Ascending aorta (tissue), 2 donors: ENCODE results near the gene AUTS2. TPM values are rescaled to one million over a fixed set of nuclear protein-coding genes. Genes with fewer than 3 reads are reported as not detected.

Source experiments
- DNase-seq, 2 donors: peaks; one replicate each; pipeline ENCODE4 v3.0.0-alpha.2; 2019; ENCODE audit warnings: low spot score in 2 of 2
- H3K27ac ChIP-seq, 2 donors: fragments of 200-600 bp; sonication (generic); one replicate each; pipeline ENCODE4 v1.5.1; 2016 to 2017; ENCODE audit warnings: mild to moderate bottlenecking in 1 of 2
- H3K27me3 ChIP-seq: fragments of 200-600 bp; sonication (generic); one replicate; pipeline ENCODE4 v1.5.1; 2017
- H3K36me3 ChIP-seq, 2 donors: fragments of 200-600 bp; sonication (generic); one replicate each; pipeline ENCODE4 v1.5.1; 2016
- H3K4me1 ChIP-seq, 2 donors: fragments of 200-600 bp; sonication (generic); one replicate each; pipeline ENCODE4 v1.5.1; 2016 to 2017; ENCODE audit warnings: mild to moderate bottlenecking in 1 of 2
- H3K4me3 ChIP-seq, 2 donors: fragments of 200-600 bp; sonication (generic); one replicate each; pipeline ENCODE4 v1.5.1; 2016 to 2017; ENCODE audit warnings: mild to moderate bottlenecking in 1 of 2
- H3K9me3 ChIP-seq, 2 donors: fragments of 200-600 bp; sonication (generic); one replicate each; pipeline ENCODE4 v1.5.1; 2016
- intact Hi-C: fragments of 100-400 bp; cut with DNase I; formaldehyde crosslinking; loops from one replicate; pipeline ENCODE4 v1.15.1; 2023
- total RNA-seq: library from RNA; depleted of rRNA; stranded (reverse); fragments of >200 nt; gene quantifications from one replicate; pipeline ENCODE4 v1.1.0, GENCODE V29; 2016
- TF ChIP-seq, protein P1 (sequence below), 3 experiments: fragments of 200-600 bp in 2 of 3; fragments of 450-650 bp in 1 of 3; sonication (generic) in 2 of 3; IDR thresholded peaks; one replicate each; pipeline ENCODE4 v1.5.1; 2016 to 2019; ENCODE audit warnings: antibody characterized with exemption in 3 of 3, mild to moderate bottlenecking in 1 of 3, moderate library complexity in 1 of 3

The AUTS2 gene
- total RNA-seq, 1 donor from 2014 or later = 90.4 TPM

DNA sequence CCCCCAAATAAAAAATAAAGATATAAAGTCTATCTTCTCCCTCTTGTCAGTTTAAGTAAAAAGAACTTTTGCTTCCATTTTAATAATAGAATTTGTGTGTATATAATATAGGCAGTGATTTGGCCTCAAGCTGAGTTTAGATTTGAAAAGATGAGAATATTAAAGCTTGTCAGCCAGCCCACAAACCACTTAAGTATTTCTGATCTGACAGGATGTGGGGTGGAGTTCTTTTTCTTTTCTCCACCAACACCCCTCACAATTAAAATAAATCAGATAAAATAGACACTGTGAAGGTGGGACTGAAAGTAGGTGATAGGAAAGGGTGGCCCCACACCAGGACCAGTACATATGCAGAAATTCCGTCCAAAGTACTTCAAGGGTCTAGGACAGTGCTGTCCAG, 714.1 kb downstream of the AUTS2 start:
- Histone ChIP-seq H3K4me3 (no peak overlapping the region), H3K27ac (no peak overlapping the region), H3K4me1 (peaks cover 0 to 4% of the 10 kb centered on the region in 2 donors), H3K27me3 (no peaks in the 10 kb centered on the region), H3K9me3 (no peaks in the 10 kb centered on the region), H3K36me3 (no peaks in the 10 kb centered on the region)
- DNase-seq = no peak
- intact Hi-C loops = no loop called here
- TF ChIP-seq, protein P1, sequence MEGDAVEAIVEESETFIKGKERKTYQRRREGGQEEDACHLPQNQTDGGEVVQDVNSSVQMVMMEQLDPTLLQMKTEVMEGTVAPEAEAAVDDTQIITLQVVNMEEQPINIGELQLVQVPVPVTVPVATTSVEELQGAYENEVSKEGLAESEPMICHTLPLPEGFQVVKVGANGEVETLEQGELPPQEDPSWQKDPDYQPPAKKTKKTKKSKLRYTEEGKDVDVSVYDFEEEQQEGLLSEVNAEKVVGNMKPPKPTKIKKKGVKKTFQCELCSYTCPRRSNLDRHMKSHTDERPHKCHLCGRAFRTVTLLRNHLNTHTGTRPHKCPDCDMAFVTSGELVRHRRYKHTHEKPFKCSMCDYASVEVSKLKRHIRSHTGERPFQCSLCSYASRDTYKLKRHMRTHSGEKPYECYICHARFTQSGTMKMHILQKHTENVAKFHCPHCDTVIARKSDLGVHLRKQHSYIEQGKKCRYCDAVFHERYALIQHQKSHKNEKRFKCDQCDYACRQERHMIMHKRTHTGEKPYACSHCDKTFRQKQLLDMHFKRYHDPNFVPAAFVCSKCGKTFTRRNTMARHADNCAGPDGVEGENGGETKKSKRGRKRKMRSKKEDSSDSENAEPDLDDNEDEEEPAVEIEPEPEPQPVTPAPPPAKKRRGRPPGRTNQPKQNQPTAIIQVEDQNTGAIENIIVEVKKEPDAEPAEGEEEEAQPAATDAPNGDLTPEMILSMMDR (IDR thresholded peaks at IDR 0.05) = no peak

DNA sequence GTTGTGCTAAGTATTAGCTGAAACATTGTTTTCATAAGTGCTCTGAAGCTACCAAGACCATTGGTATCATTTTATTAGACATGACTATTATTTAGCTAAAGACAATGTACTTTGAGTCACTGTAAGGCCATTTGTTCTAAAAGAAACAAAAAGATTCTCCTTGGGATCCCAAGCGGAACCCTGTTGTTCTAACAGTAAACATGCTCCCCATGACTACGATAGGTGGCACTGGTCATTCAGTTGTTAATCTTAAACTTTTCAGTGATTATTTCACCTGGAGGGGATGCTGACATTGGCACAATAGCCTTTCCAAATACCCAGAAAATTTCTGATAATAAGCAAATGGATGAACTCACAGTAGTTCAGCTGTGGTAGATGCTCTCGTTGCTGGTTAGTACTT, 715.0 kb downstream of the AUTS2 start:
- no peak for DNase-seq
- Histone ChIP-seq H3K36me3 (no peaks in the 10 kb centered on the region), H3K27me3 (no peaks in the 10 kb centered on the region), H3K4me1 (peaks cover 0 to 7% of the 10 kb centered on the region in 2 donors), H3K27ac (no peak overlapping the region), H3K9me3 (no peaks in the 10 kb centered on the region), H3K4me3 (no peak overlapping the region)
- intact Hi-C loops = no loop called here
- TF ChIP-seq, protein P1 (IDR thresholded peaks at IDR 0.05) = no peak

DNA sequence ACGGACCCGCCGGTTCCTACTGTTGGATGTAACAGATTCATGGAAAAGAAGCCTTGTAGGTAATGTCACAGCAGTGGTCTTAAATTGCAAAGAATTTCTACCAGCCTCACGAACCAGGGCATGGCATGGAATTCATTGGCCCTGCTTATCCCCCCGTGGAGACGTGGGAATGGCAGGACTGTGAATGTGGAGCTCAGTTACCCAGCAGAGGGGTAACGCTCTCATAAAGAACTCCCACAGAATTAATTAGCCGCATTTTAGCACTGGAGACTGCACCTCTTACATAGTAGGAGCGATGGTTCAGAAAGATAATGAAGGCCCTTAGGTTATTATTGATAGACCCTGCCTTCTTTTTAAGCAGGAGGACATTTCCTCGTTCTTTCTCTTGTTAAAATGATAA, 715.4 kb downstream of the AUTS2 start:
- Histone ChIP-seq H3K27me3 (no peaks in the 10 kb centered on the region), H3K4me3 (no peak overlapping the region), H3K36me3 (no peaks in the 10 kb centered on the region), H3K4me1 (peaks cover 0 to 7% of the 10 kb centered on the region in 2 donors), H3K27ac (no peak overlapping the region), H3K9me3 (no peaks in the 10 kb centered on the region)
- intact Hi-C loops = no loop called here
- DNase-seq = no peak
- TF ChIP-seq, protein P1 (IDR thresholded peaks at IDR 0.05) = no peak

DNA sequence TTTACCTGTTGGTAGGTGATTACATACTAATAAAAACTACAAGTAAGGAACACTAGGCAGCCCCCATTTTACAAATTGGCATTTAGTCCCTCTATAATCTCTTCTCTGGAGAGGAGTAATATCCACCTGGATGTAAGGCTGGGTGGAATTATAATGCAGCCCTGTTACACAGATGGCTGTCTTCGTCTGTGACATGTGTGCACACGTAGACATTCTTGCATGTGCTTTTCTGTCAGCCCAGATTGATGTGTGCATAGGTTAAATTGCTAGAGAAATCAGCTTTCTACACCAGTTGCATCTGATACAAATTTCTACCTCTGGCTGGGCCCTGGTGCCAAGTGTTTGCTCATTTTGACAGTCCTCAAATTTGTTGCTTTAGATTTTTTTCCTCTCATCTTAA, 715.9 kb downstream of the AUTS2 start:
- H3K4me1 ChIP-seq = peaks cover 0 to 7% of the 10 kb centered on the region in 2 donors
- H3K4me3 ChIP-seq = no peak overlapping the region
- no peak for DNase-seq
- no peaks in the 10 kb centered on the region for H3K27me3 ChIP-seq
- TF ChIP-seq, protein P1 (IDR thresholded peaks at IDR 0.05) = no peak
- H3K36me3 ChIP-seq = no peaks in the 10 kb centered on the region
- H3K27ac ChIP-seq = no peak overlapping the region
- intact Hi-C loops = no loop called here
- H3K9me3 ChIP-seq = no peaks in the 10 kb centered on the region

DNA sequence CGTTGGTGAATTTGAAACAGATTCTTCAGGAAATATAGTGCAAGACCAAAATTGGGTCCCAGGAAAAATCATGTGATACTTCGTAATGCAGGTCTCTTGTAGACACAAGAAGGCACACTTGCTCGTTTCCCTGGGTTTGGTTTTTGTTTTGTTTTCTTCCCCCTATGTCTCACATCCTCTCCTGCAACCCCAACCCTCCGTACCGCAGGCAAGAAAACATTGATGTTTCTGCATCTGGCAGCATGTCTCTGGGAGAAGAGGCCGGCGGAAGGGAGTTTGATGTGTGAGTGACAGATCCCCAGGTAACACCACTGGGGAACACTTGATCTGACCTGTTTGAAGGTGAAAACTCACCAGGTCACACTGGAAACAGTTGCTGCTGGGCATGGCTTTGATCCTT, 718.5 kb downstream of the AUTS2 start:
- no peak for DNase-seq
- no peak overlapping the region for H3K27ac ChIP-seq
- H3K27me3 ChIP-seq = no peaks in the 10 kb centered on the region
- H3K36me3 ChIP-seq = no peaks in the 10 kb centered on the region
- intact Hi-C loops = loop anchor here (5.0 kb wide), 1 partner anchor 76 kb away; no protein-coding TSS in a partner anchor
- no peaks in the 10 kb centered on the region for H3K9me3 ChIP-seq
- no peak overlapping the region for H3K4me3 ChIP-seq
- TF ChIP-seq, protein P1 (IDR thresholded peaks at IDR 0.05) = no peak
- peaks cover 0 to 7% of the 10 kb centered on the region in 2 donors for H3K4me1 ChIP-seq

DNA sequence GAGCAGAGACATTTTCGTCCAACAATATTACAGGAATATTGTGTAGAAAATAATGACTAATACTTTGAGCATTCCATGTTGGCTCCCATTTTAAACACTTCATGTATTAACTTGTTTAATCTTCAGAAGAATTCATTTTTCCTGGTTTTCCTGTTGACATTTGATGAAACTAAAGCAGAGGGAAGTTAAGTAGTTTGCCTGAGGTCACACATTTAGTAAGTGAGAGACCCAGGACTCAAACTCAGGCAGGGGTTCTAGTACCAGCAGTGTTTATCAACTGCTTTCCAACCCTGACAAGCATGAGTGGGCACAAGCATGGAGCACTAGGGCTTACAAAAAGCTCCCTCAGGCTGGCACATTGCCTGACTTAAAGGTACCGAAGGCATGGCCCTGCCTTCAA, 719.1 kb downstream of the AUTS2 start:
- Histone ChIP-seq H3K4me3 (no peak overlapping the region), H3K27ac (peak overlapping the region in 1 of 2 donors; percentile 5), H3K4me1 (peaks cover 0 to 7% of the 10 kb centered on the region in 2 donors), H3K36me3 (no peaks in the 10 kb centered on the region), H3K9me3 (no peaks in the 10 kb centered on the region), H3K27me3 (no peaks in the 10 kb centered on the region)
- intact Hi-C loops = loop anchor here (5.0 kb wide), 1 partner anchor 75 kb away; no protein-coding TSS in a partner anchor
- TF ChIP-seq, protein P1 (IDR thresholded peaks at IDR 0.05) = no peak
- DNase-seq = no peak
